ENCODE results near the gene FLNB.
"Not testable (repeated sequence)": the region's sequence is repeated elsewhere in the genome, so short reads cannot be mapped to it uniquely, and the experiment has no call there.

FLNB gene

GRCh38 chr3:58200846-58201355 is 192.7 kb downstream of the FLNB start:
- no peaks in the 10 kb centered on the region for H3K9me3 Mint-ChIP-seq
- H3K27ac Mint-ChIP-seq = no peak overlapping the region
- peaks cover 2% of the 10 kb centered on the region for H3K36me3 Mint-ChIP-seq (ENCODE audit: low read depth)
- no peak overlapping the region for H3K4me3 Mint-ChIP-seq
- H3K27me3 Mint-ChIP-seq = peaks cover 11% of the 10 kb centered on the region
- H3K4me1 Mint-ChIP-seq (ENCODE audit: low read depth) = peaks cover 11% of the 10 kb centered on the region
- DNase-seq = no peak

- Mint-ChIP-seq H3K4me1 (ENCODE audit: low read depth) (peaks cover 16% of the 10 kb centered on the region), H3K27me3 (peaks cover 11% of the 10 kb centered on the region)
- H3K27ac Mint-ChIP-seq; H3K9me3 Mint-ChIP-seq; H3K36me3 Mint-ChIP-seq (ENCODE audit: low read depth); DNase-seq; H3K4me3 Mint-ChIP-seq: not testable (repeated sequence)
Measured at GRCh38 chr3:58201451-58201850, 193.2 kb downstream of the FLNB start.

DNA sequence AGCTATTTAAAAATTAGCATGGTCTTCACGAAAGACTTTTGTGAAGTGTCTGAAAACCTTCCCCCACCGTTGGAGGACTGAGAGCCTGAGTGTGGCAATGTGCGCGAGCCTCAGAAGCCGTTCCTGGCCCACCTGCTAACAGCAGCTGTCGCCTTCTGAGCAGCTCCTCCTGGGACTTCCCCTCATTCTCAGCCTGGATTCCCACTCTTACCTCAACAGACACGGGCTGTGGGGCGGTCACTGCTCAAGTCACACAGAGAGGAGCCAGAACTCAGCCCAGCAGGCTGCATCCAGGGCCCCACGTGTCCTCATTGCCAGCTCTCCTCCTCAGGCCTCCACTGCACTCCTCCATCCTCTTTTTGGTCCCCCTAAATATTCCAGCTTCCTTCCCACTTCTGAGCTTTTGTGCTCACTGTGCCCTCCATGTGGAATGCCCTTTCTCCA is 194.7 kb downstream of the FLNB start:
- DNase-seq = no peak
- Mint-ChIP-seq H3K36me3 (ENCODE audit: low read depth) (peaks cover 2% of the 10 kb centered on the region), H3K9me3 (no peaks in the 10 kb centered on the region), H3K27ac (no peak overlapping the region), H3K4me3 (no peak overlapping the region), H3K4me1 (ENCODE audit: low read depth) (peaks cover 26% of the 10 kb centered on the region), H3K27me3 (peaks cover 11% of the 10 kb centered on the region)

DNA sequence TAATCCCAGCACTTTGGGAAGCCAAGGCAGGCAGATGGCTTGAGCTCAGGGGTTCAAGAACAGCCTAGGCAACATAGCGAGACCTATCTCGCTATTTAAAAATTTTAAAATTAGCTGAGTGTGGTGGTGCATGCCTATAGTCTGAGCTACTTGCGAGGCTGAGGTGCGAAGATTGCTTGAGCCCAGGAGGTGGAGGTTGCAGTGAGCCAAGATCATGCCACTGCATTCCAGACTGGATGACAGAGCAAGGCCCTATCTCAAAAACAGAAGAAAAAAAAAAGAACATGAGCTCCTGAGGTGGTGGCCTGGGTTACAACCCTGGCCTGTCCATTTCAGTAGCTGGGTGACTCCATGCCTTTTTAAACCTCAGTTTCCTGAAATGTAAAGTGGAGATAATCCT is 195.3 kb downstream of the FLNB start:
- H3K36me3 Mint-ChIP-seq (ENCODE audit: low read depth) = peaks cover 2% of the 10 kb centered on the region
- H3K9me3 Mint-ChIP-seq = no peaks in the 10 kb centered on the region
- no peak overlapping the region for H3K27ac Mint-ChIP-seq
- H3K4me1 Mint-ChIP-seq (ENCODE audit: low read depth) = peaks cover 21% of the 10 kb centered on the region
- DNase-seq = no peak
- H3K27me3 Mint-ChIP-seq = peaks cover 11% of the 10 kb centered on the region
- H3K4me3 Mint-ChIP-seq = no peak overlapping the region

DNA sequence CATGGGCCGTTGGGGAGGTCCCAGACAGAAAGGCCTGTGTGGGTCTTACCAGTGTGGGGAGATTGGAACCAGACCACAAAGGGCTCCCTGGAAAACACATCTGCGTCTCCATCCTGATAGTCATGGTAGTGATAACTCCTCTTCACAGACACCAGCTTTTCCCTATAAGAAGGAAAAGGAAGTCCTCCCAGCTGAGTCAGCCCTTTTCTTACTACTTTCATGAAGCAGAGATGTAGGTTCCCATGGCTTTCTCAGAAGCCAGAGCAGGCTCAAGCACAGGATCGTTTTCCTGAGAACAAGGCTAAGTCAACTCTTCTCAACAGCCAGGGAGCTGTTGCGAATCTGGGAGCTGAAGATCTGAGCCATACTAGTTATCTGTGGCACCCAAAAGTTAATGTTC is 196.5 kb downstream of the FLNB start:
- peaks cover 17% of the 10 kb centered on the region for H3K27me3 Mint-ChIP-seq
- no peak overlapping the region for H3K27ac Mint-ChIP-seq
- H3K4me3 Mint-ChIP-seq = no peak overlapping the region
- DNase-seq = no peak
- H3K4me1 Mint-ChIP-seq (ENCODE audit: low read depth) = peaks cover 21% of the 10 kb centered on the region
- no peaks in the 10 kb centered on the region for H3K9me3 Mint-ChIP-seq
- peaks cover 2% of the 10 kb centered on the region for H3K36me3 Mint-ChIP-seq (ENCODE audit: low read depth)

- peak overlapping the region; percentile 81 for H3K27ac Mint-ChIP-seq
- peaks cover 20% of the 10 kb centered on the region for H3K27me3 Mint-ChIP-seq
- H3K4me3 Mint-ChIP-seq = no peak overlapping the region
- DNase-seq = no peak
- H3K9me3 Mint-ChIP-seq = no peaks in the 10 kb centered on the region
- H3K4me1 Mint-ChIP-seq (ENCODE audit: low read depth) = peaks cover 16% of the 10 kb centered on the region
- H3K36me3 Mint-ChIP-seq (ENCODE audit: low read depth) = peaks cover 2% of the 10 kb centered on the region
Measured at GRCh38 chr3:58205981-58206380, 197.8 kb downstream of the FLNB start.

- H3K36me3 Mint-ChIP-seq (ENCODE audit: low read depth) = peaks cover 2% of the 10 kb centered on the region
- H3K27me3 Mint-ChIP-seq = peaks cover 24% of the 10 kb centered on the region
Measured at GRCh38 chr3:58206406-58207011, 198.3 kb downstream of the FLNB start.

DNA sequence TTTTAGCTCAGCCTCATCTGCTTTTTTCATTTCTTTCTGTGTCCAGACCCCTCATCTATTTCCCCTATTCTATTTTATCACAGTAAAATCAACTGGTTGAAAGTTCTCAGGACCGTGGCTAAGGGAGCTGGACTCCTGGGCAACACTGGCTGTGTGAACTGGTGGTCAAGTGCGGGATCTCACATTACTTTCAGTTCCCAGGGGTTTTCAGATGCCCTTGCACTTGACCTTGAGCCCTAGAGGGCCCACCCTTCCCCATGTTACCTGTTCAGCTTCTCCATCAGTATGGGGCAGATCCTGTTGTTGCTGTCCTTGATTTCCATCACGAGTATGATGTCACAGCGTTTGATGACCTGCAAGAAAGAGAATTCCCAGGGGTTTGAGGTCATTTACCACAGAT is 199.7 kb downstream of the FLNB start:
- Mint-ChIP-seq H3K4me3 (no peak overlapping the region), H3K9me3 (no peaks in the 10 kb centered on the region), H3K27me3 (peaks cover 23% of the 10 kb centered on the region), H3K36me3 (ENCODE audit: low read depth) (no peaks in the 10 kb centered on the region), H3K27ac (no peak overlapping the region), H3K4me1 (ENCODE audit: low read depth) (peaks cover 15% of the 10 kb centered on the region)
- DNase-seq = no peak

More at GRCh38 chr3:58206406-58207011, 198.3 kb downstream of the FLNB start:
- no peaks in the 10 kb centered on the region for H3K9me3 Mint-ChIP-seq
- no peak overlapping the region for H3K4me3 Mint-ChIP-seq
- H3K27ac Mint-ChIP-seq = peak overlapping the region; percentile 81
- H3K4me1 Mint-ChIP-seq (ENCODE audit: low read depth) = peaks cover 15% of the 10 kb centered on the region
- peak; percentile 34 for DNase-seq

- H3K4me1 Mint-ChIP-seq (ENCODE audit: low read depth) = peaks cover 27% of the 10 kb centered on the region
- peaks cover 22% of the 10 kb centered on the region for H3K27me3 Mint-ChIP-seq
- no peak for DNase-seq
- no peak overlapping the region for H3K4me3 Mint-ChIP-seq
- H3K9me3 Mint-ChIP-seq = no peaks in the 10 kb centered on the region
- no peaks in the 10 kb centered on the region for H3K36me3 Mint-ChIP-seq (ENCODE audit: low read depth)
- H3K27ac Mint-ChIP-seq = no peak overlapping the region
Measured at GRCh38 chr3:58209933-58210332, 201.7 kb downstream of the FLNB start.

DNA sequence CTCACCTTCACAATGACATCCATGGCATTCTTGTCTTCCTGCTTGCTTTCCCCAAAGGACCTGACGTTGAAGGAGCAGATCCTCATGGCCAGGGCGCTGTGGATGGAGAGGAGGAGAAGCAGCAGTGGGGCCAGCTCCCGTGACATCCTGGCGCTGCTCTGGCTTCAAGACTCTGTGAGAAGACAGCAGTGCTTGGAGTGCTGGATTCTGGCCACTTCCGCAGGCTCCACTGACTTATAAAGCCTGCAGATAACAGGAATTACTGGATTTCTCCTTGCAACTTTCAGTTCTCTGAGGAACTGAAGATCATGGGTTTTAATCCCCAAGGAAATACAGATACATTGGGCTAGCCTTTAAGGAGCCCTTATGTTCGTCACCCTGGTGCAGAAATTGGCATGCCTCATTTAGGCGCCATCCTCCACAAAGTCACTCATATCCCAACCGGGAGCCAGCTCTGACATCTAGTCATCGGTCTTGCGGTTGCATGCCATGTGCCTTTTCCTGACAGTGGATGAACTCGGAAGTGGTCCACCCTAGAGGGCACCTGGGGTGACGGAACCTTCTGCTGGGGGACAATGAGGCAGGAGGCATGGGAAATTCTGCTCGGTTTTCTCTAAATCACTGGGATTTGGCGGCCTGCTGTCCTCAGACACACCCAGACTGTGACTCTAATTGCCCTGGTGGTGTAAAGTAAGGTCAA is 202.7 kb downstream of the FLNB start, which contains the start of gene DNASE1L3:
DNASE1L3 (minus strand) TSS at position 212 of the 700 bp plus-strand sequence; CDS start at position 146, 66 bp downstream.
- Mint-ChIP-seq H3K27ac (no peak within 1 kb of the TSS), H3K9me3 (no peaks in the 10 kb centered on the region), H3K27me3 (peaks cover 22% of the 10 kb centered on the region), H3K4me1 (ENCODE audit: low read depth) (peaks cover 35% of the 10 kb centered on the region), H3K36me3 (ENCODE audit: low read depth) (no peaks in the 10 kb centered on the region), H3K4me3 (no peak within 1 kb of the TSS)
- DNase-seq = no peak

- no peaks in the 10 kb centered on the region for H3K9me3 Mint-ChIP-seq
- no peaks in the 10 kb centered on the region for H3K36me3 Mint-ChIP-seq (ENCODE audit: low read depth)
- H3K4me3 Mint-ChIP-seq = peak overlapping the region; percentile 19
- H3K4me1 Mint-ChIP-seq (ENCODE audit: low read depth) = peaks cover 42% of the 10 kb centered on the region
- peaks cover 17% of the 10 kb centered on the region for H3K27me3 Mint-ChIP-seq
- peak overlapping the region; percentile 82 for H3K27ac Mint-ChIP-seq
- peak; percentile 43 for DNase-seq
Measured at GRCh38 chr3:58214484-58215316, 206.5 kb downstream of the FLNB start.

- H3K36me3 Mint-ChIP-seq (ENCODE audit: low read depth) = no peaks in the 10 kb centered on the region
- H3K4me3 Mint-ChIP-seq = peak overlapping the region; percentile 19
- peak overlapping the region; percentile 82 for H3K27ac Mint-ChIP-seq
- H3K27me3 Mint-ChIP-seq = peaks cover 12% of the 10 kb centered on the region
- DNase-seq = no peak
- H3K4me1 Mint-ChIP-seq (ENCODE audit: low read depth) = peaks cover 42% of the 10 kb centered on the region
- no peaks in the 10 kb centered on the region for H3K9me3 Mint-ChIP-seq
Measured at GRCh38 chr3:58215317-58216025, 207.2 kb downstream of the FLNB start.

GRCh38 chr3:58216496-58217195 is 208.4 kb downstream of the FLNB start:
- H3K27me3 Mint-ChIP-seq = peaks cover 4% of the 10 kb centered on the region
- H3K4me1 Mint-ChIP-seq (ENCODE audit: low read depth) = peaks cover 42% of the 10 kb centered on the region
- no peak overlapping the region for H3K27ac Mint-ChIP-seq
- DNase-seq = no peak
- no peaks in the 10 kb centered on the region for H3K9me3 Mint-ChIP-seq
- H3K4me3 Mint-ChIP-seq = no peak overlapping the region
- no peaks in the 10 kb centered on the region for H3K36me3 Mint-ChIP-seq (ENCODE audit: low read depth)
